Hematopoietic multipotent progenitor cell treated with erythropoietin and hydrocortisone succinate and interleukin-3 and kit ligand, for 6 days (in vitro differentiated cells): ENCODE data around the gene IPO7.

Experiments
- DNase-seq: peaks from one replicate; pipeline ENCODE4 v3.0.0-alpha.2; 2015

Gene IPO7

GRCh38 chr11:9495803-9496514, 111.5 kb downstream of the IPO7 start:
- DNase-seq, result no peak
